ENCODE data around the gene RIIAD1. TPM values are rescaled to one million over a fixed set of nuclear protein-coding genes. Genes with fewer than 3 reads are reported as not detected.
"Not testable (repeated sequence)": the region's sequence is repeated elsewhere in the genome, so short reads cannot be mapped to it uniquely, and the experiment has no call there.

The RIIAD1 gene
- total RNA-seq (2014; rRNA removed; shearing (Covaris generic)), result not detected in 2 replicates

- peak; percentile 98 for DNase-seq
Observed at GRCh38 chr1:151720974-151721787, at the start of gene RIIAD1. Gene RIIAD1 (plus strand): TSS chr1:151721522. CDS start chr1:151721537, 15 bp downstream.

GRCh38 chr1:151673407-151673806 lies 47.9 kb upstream of the RIIAD1 start:
- Histone ChIP-seq H3K27me3 (ENCODE audit: control insufficient read depth, insufficient read depth, low read length) (no peaks in the 10 kb centered on the region), H3K4me3 (ENCODE audit: insufficient read depth, low read depth, low read length) (no peak overlapping the region), H3K36me3 (replicated peaks; ENCODE audit: control insufficient read depth, insufficient read depth, low read length) (no peaks in the 10 kb centered on the region)
- no peak for DNase-seq

More at GRCh38 chr1:151720974-151721787, at the start of gene RIIAD1:
- Histone ChIP-seq H3K27me3 (ENCODE audit: control insufficient read depth, insufficient read depth, low read length) (peaks cover 56% of the 10 kb centered on the region), H3K4me3 (ENCODE audit: insufficient read depth, low read depth, low read length) (peak within 1 kb of the TSS; percentile 41), H3K36me3 (replicated peaks; ENCODE audit: control insufficient read depth, insufficient read depth, low read length) (no peaks in the 10 kb centered on the region)

- Histone ChIP-seq H3K27me3 (ENCODE audit: control insufficient read depth, insufficient read depth, low read length) (no peaks in the 10 kb centered on the region), H3K36me3 (replicated peaks; ENCODE audit: control insufficient read depth, insufficient read depth, low read length) (no peaks in the 10 kb centered on the region; the same call in 1 of the 2 replicates), H3K4me3 (ENCODE audit: insufficient read depth, low read depth, low read length) (no peak overlapping the region)
- DNase-seq, result no peak
Observed at GRCh38 chr1:151680391-151680790, 40.9 kb upstream of the RIIAD1 start.

- DNase-seq, result no peak
- H3K27me3 ChIP-seq (ENCODE audit: control insufficient read depth, insufficient read depth, low read length), result no peaks in the 10 kb centered on the region
- no peak overlapping the region for H3K4me3 ChIP-seq (ENCODE audit: insufficient read depth, low read depth, low read length)
- no peaks in the 10 kb centered on the region; the same call in 1 of the 2 replicates for H3K36me3 ChIP-seq (replicated peaks; ENCODE audit: control insufficient read depth, insufficient read depth, low read length)
Observed at GRCh38 chr1:151680826-151681225, 40.5 kb upstream of the RIIAD1 start.

GRCh38 chr1:151681923-151682322 lies 39.4 kb upstream of the RIIAD1 start:
- H3K4me3 ChIP-seq (ENCODE audit: insufficient read depth, low read depth, low read length), result no peak overlapping the region
- H3K36me3 ChIP-seq (replicated peaks; ENCODE audit: control insufficient read depth, insufficient read depth, low read length), result no peaks in the 10 kb centered on the region; the same call in 1 of the 2 replicates
- no peak for DNase-seq
- no peaks in the 10 kb centered on the region for H3K27me3 ChIP-seq (ENCODE audit: control insufficient read depth, insufficient read depth, low read length)

GRCh38 chr1:151682901-151683300 lies 38.4 kb upstream of the RIIAD1 start:
- not testable (repeated sequence) for DNase-seq; H3K27me3 ChIP-seq (ENCODE audit: control insufficient read depth, insufficient read depth, low read length); H3K36me3 ChIP-seq (replicated peaks; ENCODE audit: control insufficient read depth, insufficient read depth, low read length); H3K4me3 ChIP-seq (ENCODE audit: insufficient read depth, low read depth, low read length)

- no peak for DNase-seq
- Histone ChIP-seq H3K4me3 (ENCODE audit: insufficient read depth, low read depth, low read length) (no peak overlapping the region), H3K36me3 (replicated peaks; ENCODE audit: control insufficient read depth, insufficient read depth, low read length) (no peaks in the 10 kb centered on the region; the same call in 1 of the 2 replicates), H3K27me3 (ENCODE audit: control insufficient read depth, insufficient read depth, low read length) (no peaks in the 10 kb centered on the region)
Observed at GRCh38 chr1:151684128-151684527, 37.2 kb upstream of the RIIAD1 start.

- no peaks in the 10 kb centered on the region; the same call in none of the 2 replicates for H3K36me3 ChIP-seq (replicated peaks; ENCODE audit: control insufficient read depth, insufficient read depth, low read length)
- DNase-seq, result no peak
- H3K4me3 ChIP-seq (ENCODE audit: insufficient read depth, low read depth, low read length), result no peak overlapping the region
- no peaks in the 10 kb centered on the region for H3K27me3 ChIP-seq (ENCODE audit: control insufficient read depth, insufficient read depth, low read length)
Observed at GRCh38 chr1:151686561-151686960, 34.8 kb upstream of the RIIAD1 start.

- DNase-seq, result no peak
- Histone ChIP-seq H3K36me3 (replicated peaks; ENCODE audit: control insufficient read depth, insufficient read depth, low read length) (peaks cover 5% of the 10 kb centered on the region), H3K4me3 (ENCODE audit: insufficient read depth, low read depth, low read length) (no peak overlapping the region), H3K27me3 (ENCODE audit: control insufficient read depth, insufficient read depth, low read length) (no peaks in the 10 kb centered on the region)
Observed at GRCh38 chr1:151689494-151689893, 31.8 kb upstream of the RIIAD1 start.

GRCh38 chr1:151692226-151692625 lies 29.1 kb upstream of the RIIAD1 start:
- Histone ChIP-seq H3K36me3 (replicated peaks; ENCODE audit: control insufficient read depth, insufficient read depth, low read length) (peaks cover 9% of the 10 kb centered on the region), H3K27me3 (ENCODE audit: control insufficient read depth, insufficient read depth, low read length) (no peaks in the 10 kb centered on the region), H3K4me3 (ENCODE audit: insufficient read depth, low read depth, low read length) (no peak overlapping the region)
- DNase-seq, result no peak

GRCh38 chr1:151693057-151693651 lies 28.2 kb upstream of the RIIAD1 start:
- Histone ChIP-seq H3K27me3 (ENCODE audit: control insufficient read depth, insufficient read depth, low read length) (no peaks in the 10 kb centered on the region), H3K36me3 (replicated peaks; ENCODE audit: control insufficient read depth, insufficient read depth, low read length) (peaks cover 10% of the 10 kb centered on the region), H3K4me3 (ENCODE audit: insufficient read depth, low read depth, low read length) (no peak overlapping the region)
- peak; percentile 65 for DNase-seq

- Histone ChIP-seq H3K27me3 (ENCODE audit: control insufficient read depth, insufficient read depth, low read length) (no peaks in the 10 kb centered on the region), H3K4me3 (ENCODE audit: insufficient read depth, low read depth, low read length) (no peak overlapping the region), H3K36me3 (replicated peaks; ENCODE audit: control insufficient read depth, insufficient read depth, low read length) (peaks cover 8% of the 10 kb centered on the region)
- DNase-seq, result no peak
Observed at GRCh38 chr1:151701515-151701914, 19.8 kb upstream of the RIIAD1 start.

- peaks cover 5% of the 10 kb centered on the region for H3K36me3 ChIP-seq (replicated peaks; ENCODE audit: control insufficient read depth, insufficient read depth, low read length)
- H3K27me3 ChIP-seq (ENCODE audit: control insufficient read depth, insufficient read depth, low read length), result no peaks in the 10 kb centered on the region
- no peak overlapping the region for H3K4me3 ChIP-seq (ENCODE audit: insufficient read depth, low read depth, low read length)
- peak; percentile 54 for DNase-seq
Observed at GRCh38 chr1:151702936-151703335, 18.4 kb upstream of the RIIAD1 start.

GRCh38 chr1:151703813-151704212 lies 17.5 kb upstream of the RIIAD1 start:
- Histone ChIP-seq H3K4me3 (ENCODE audit: insufficient read depth, low read depth, low read length) (no peak overlapping the region), H3K36me3 (replicated peaks; ENCODE audit: control insufficient read depth, insufficient read depth, low read length) (peaks cover 5% of the 10 kb centered on the region), H3K27me3 (ENCODE audit: control insufficient read depth, insufficient read depth, low read length) (no peaks in the 10 kb centered on the region; the same call in 1 of the 2 replicates)
- DNase-seq, result peak; percentile 61

GRCh38 chr1:151704246-151704645 lies 17.1 kb upstream of the RIIAD1 start:
- Histone ChIP-seq H3K27me3 (ENCODE audit: control insufficient read depth, insufficient read depth, low read length) (no peaks in the 10 kb centered on the region; the same call in 1 of the 2 replicates), H3K36me3 (replicated peaks; ENCODE audit: control insufficient read depth, insufficient read depth, low read length) (peaks cover 5% of the 10 kb centered on the region), H3K4me3 (ENCODE audit: insufficient read depth, low read depth, low read length) (no peak overlapping the region)
- DNase-seq, result no peak

All from H7 (cell line).